Peyer's patch (tissue), 4 donors: ENCODE data around the gene FGFR2. TPM values are rescaled to one million over a fixed set of nuclear protein-coding genes. Genes with fewer than 3 reads are reported as not detected.

Source experiments
- DNase-seq, 3 donors: peaks; one replicate each; pipeline ENCODE4 v3.0.0-alpha.2; 2017 to 2019
- H3K27ac ChIP-seq, 4 donors: fragments of 200-600 bp; sonication (generic); one replicate each; pipeline ENCODE4 v1.5.1; 2016 to 2019
- H3K27me3 ChIP-seq, 2 donors: fragments of 200-600 bp; sonication (generic); one replicate each; pipeline ENCODE4 v1.5.1; 2019
- H3K36me3 ChIP-seq, 3 donors: fragments of 200-600 bp; sonication (generic); one replicate each; pipeline ENCODE4 v1.5.1; 2016 to 2019
- H3K4me1 ChIP-seq, 4 donors: fragments of 200-600 bp; sonication (generic); one replicate each; pipeline ENCODE4 v1.5.1; 2016 to 2019
- H3K4me3 ChIP-seq, 4 donors: fragments of 200-600 bp; sonication (generic); 1 replicate in 3 of 4; 2 replicates in 1 of 4; pipeline ENCODE4 v1.5.1; 2016 to 2019; ENCODE audit warnings: mild to moderate bottlenecking in 1 of 4
- H3K9me3 ChIP-seq, 4 donors: fragments of 200-600 bp; sonication (generic); one replicate each; pipeline ENCODE4 v1.5.1; 2016 to 2019; ENCODE audit warnings: mild to moderate bottlenecking in 1 of 4
- POLR2A ChIP-seq, 2 donors: fragments of 450-650 bp; IDR thresholded peaks; one replicate each; pipeline ENCODE4 v1.5.1; 2017; ENCODE audit warnings: antibody characterized with exemption in 2 of 2, mild to moderate bottlenecking in 2 of 2, moderate library complexity in 2 of 2
- total RNA-seq, 4 donors: library from RNA; depleted of rRNA; stranded (reverse); fragments of >200 nt; gene quantifications; one replicate each; pipeline ENCODE4 v1.1.0, GENCODE V29; 2016
- TF ChIP-seq, protein P1 (sequence below), 6 experiments: fragments of 450-650 bp in 4 of 6; fragments of 200-600 bp in 2 of 6; sonication (generic) in 1 of 6; IDR thresholded peaks; one replicate each; pipeline ENCODE4 v1.5.1; 2017 to 2019; ENCODE audit warnings: antibody characterized with exemption in 6 of 6, mild to moderate bottlenecking in 3 of 6, moderate library complexity in 1 of 6

Gene FGFR2
- total RNA-seq, 4 donors from 2014 or later, result 12.9 to 22.9 (median 19.9) TPM

DNA sequence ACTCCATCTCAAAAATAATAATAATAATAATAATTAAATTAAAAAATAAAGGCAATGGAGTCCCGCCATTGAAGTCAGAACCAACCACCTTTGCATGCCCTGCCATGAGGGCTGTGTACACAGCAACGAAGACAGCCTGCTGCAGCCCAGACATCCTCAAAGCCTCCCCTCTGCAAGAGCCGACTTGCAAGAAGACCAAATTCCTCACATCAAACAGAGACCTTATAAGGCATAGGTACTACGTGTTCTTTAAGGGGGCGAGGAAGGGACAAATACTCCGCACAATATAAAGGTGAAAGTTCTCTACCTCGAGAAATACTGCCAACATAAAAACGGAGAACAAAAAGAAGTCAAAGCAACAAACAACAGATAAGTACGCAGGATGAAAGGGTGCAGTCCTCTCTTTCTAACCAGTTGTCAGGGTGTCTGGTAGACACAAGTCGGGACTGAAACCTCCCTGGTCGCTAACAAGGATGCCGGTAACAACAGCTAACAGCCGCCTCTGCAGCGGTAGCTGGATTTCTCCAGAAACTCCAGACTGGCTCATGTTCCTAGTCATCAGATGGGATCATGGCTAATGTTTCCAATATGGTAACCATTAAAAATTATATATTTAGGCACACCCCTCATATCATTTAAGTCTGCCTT lies 23.6 kb downstream of the FGFR2 start:
- no peak overlapping the region for H3K4me3 ChIP-seq
- no peaks in the 10 kb centered on the region for H3K27me3 ChIP-seq
- TF ChIP-seq, protein P1, sequence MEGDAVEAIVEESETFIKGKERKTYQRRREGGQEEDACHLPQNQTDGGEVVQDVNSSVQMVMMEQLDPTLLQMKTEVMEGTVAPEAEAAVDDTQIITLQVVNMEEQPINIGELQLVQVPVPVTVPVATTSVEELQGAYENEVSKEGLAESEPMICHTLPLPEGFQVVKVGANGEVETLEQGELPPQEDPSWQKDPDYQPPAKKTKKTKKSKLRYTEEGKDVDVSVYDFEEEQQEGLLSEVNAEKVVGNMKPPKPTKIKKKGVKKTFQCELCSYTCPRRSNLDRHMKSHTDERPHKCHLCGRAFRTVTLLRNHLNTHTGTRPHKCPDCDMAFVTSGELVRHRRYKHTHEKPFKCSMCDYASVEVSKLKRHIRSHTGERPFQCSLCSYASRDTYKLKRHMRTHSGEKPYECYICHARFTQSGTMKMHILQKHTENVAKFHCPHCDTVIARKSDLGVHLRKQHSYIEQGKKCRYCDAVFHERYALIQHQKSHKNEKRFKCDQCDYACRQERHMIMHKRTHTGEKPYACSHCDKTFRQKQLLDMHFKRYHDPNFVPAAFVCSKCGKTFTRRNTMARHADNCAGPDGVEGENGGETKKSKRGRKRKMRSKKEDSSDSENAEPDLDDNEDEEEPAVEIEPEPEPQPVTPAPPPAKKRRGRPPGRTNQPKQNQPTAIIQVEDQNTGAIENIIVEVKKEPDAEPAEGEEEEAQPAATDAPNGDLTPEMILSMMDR (IDR thresholded peaks at IDR 0.05), result no peak
- no peak for TF ChIP-seq POLR2A (IDR thresholded peaks at IDR 0.05)
- no peaks in the 10 kb centered on the region for H3K36me3 ChIP-seq
- peaks cover 0 to 7% (median 0%) of the 10 kb centered on the region in 4 donors for H3K4me1 ChIP-seq
- no peak overlapping the region for H3K27ac ChIP-seq
- no peaks in the 10 kb centered on the region for H3K9me3 ChIP-seq
- DNase-seq, result no peak

DNA sequence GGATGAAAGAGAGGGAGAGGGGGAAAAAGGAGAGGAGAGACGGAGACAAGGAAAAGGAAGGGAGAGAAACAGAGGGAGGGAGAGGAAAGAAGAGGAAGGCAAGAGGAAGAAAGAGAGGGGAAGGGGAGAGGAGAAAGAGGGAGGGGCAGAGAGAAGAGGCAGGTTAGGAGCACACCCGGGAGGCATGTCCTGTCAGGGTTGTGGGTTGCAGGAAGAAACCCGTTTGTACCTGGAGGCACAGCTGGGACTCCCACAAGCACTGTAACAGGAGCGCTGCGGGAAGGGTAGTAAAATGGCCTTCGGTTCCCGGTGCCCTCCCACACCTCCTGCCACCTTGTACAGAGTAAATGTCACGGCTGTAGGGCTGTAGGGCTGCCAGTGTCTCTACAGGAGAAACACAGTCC lies 24.7 kb downstream of the FGFR2 start:
- H3K4me1 ChIP-seq, result peaks cover 0 to under 1% (median 0%) of the 10 kb centered on the region in 4 donors
- no peak for TF ChIP-seq POLR2A (IDR thresholded peaks at IDR 0.05)
- TF ChIP-seq, protein P1 (IDR thresholded peaks at IDR 0.05), result no peak
- H3K9me3 ChIP-seq, result no peaks in the 10 kb centered on the region
- H3K36me3 ChIP-seq, result no peaks in the 10 kb centered on the region
- H3K27me3 ChIP-seq, result no peaks in the 10 kb centered on the region
- no peak overlapping the region for H3K27ac ChIP-seq
- no peak overlapping the region for H3K4me3 ChIP-seq
- DNase-seq, result no peak

DNA sequence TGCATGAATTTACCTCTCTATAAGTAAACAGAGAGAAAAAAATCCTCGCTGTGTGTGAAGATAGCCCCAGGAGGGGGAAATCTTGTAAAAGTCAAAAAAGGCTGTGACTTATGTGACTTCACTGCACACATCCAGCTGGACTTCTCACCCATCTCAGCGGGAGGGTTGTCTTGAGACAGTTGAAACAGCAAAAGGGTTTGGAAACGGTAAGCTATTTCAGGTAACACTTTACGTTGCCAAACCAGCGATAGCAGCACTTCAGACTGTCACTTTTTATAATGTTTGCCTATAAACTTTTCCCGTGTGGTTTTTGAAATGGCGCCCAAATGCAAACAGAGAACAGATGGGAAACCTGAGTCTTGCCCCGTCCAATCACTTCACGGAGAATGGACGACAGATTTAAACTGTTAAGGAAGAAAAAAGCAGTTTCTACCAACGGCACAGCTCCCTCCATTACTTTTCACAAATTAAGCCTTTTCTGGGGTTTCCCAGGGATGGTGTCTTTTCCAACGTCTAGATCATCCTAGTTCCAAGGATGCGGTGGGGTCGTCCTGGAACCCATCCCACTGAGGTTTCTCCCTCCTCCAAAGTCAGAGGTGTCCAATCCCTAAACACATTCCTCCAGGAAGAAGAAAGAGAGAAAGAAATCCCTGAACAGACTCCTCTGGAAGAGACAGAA lies 25.2 kb downstream of the FGFR2 start:
- no peak for DNase-seq
- Histone ChIP-seq H3K9me3 (no peaks in the 10 kb centered on the region), H3K4me1 (no peaks in the 10 kb centered on the region), H3K27me3 (no peaks in the 10 kb centered on the region), H3K27ac (no peak overlapping the region), H3K4me3 (no peak overlapping the region), H3K36me3 (no peaks in the 10 kb centered on the region)
- TF ChIP-seq POLR2A (IDR thresholded peaks at IDR 0.05), result no peak
- TF ChIP-seq, protein P1 (IDR thresholded peaks at IDR 0.05), result no peak

DNA sequence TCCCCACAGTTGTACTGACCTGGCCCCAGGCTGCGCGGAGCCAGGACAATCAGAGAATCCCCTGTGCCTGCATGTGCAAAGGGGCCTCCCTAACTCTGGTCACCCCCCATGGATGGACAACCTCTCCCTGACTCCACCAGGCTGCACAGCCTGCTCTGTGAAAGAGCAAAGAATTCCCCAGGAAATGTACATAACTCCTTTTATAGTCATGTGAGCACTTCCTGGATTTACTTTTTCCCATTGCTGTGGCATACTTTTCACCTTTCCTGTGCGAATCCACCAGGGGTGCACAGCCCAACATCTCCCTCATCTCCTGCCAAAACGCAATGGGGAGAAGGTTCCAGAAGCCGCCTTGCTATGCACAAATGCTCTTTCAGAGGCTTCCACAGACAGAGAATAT lies 27.9 kb downstream of the FGFR2 start:
- TF ChIP-seq POLR2A (IDR thresholded peaks at IDR 0.05), result no peak
- TF ChIP-seq, protein P1 (IDR thresholded peaks at IDR 0.05), result no peak
- no peak for DNase-seq
- Histone ChIP-seq H3K36me3 (no peaks in the 10 kb centered on the region), H3K9me3 (no peaks in the 10 kb centered on the region), H3K27me3 (no peaks in the 10 kb centered on the region), H3K4me1 (no peaks in the 10 kb centered on the region), H3K27ac (no peak overlapping the region), H3K4me3 (no peak overlapping the region)

DNA sequence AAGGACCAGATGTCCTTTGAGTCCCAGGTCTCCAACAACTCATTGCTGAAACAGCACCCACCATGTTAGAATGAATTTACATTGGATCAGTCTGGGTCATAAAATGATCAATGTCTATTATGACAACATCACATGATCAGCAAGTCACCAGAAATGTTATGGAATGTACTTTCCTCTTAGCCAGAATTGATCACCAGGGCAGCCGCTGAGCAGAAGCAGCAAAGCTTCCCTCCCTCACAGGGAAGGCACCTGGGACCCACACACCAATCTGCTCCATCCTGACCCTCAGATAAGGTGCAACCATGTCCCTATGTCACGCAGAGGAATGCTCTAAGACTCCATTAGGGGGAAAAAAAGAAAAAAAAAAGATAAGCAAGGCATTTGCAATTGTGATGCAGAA lies 30.0 kb downstream of the FGFR2 start:
- Histone ChIP-seq H3K36me3 (no peaks in the 10 kb centered on the region), H3K27ac (no peak overlapping the region), H3K4me3 (no peak overlapping the region), H3K9me3 (no peaks in the 10 kb centered on the region), H3K4me1 (no peaks in the 10 kb centered on the region), H3K27me3 (no peaks in the 10 kb centered on the region)
- no peak for TF ChIP-seq POLR2A (IDR thresholded peaks at IDR 0.05)
- TF ChIP-seq, protein P1 (IDR thresholded peaks at IDR 0.05), result no peak
- no peak for DNase-seq
